Thymus (tissue), 11 donors: ENCODE measurements around the gene NRXN3. TPM values are rescaled to one million over a fixed set of nuclear protein-coding genes. Genes with fewer than 3 reads are reported as not detected.

Experiments used
- DNase-seq, 9 donors: peaks; one replicate each; pipeline ENCODE4 v3.0.0-alpha.2; 2013; ENCODE audit warnings: low spot score in 9 of 9, low read depth in 6 of 9, missing footprints in 1 of 9
- H3K27ac ChIP-seq, 2 donors: one replicate each; pipeline ENCODE4 v1.5.1; 2013; ENCODE audit warnings: control low read depth in 1 of 2, low read depth in 1 of 2, low read length in 1 of 2, mild to moderate bottlenecking in 1 of 2, moderate library complexity in 1 of 2
- H3K27me3 ChIP-seq, 2 donors: one replicate each; pipeline ENCODE4 v1.5.1; 2013; ENCODE audit warnings: low read length in 1 of 2; ENCODE audit not compliant: control insufficient read depth in 2 of 2, insufficient read depth in 1 of 2
- H3K36me3 ChIP-seq, 2 donors: one replicate each; pipeline ENCODE4 v1.5.1; 2013; ENCODE audit warnings: low read length in 1 of 2, mild to moderate bottlenecking in 1 of 2, moderate library complexity in 1 of 2; ENCODE audit not compliant: control insufficient read depth in 2 of 2, insufficient read depth in 2 of 2
- H3K4me1 ChIP-seq, 2 donors: one replicate each; pipeline ENCODE4 v1.5.1; 2013; ENCODE audit warnings: low read length in 2 of 2; ENCODE audit not compliant: control insufficient read depth in 2 of 2, insufficient read depth in 2 of 2
- H3K4me3 ChIP-seq, 2 donors: one replicate each; pipeline ENCODE4 v1.5.1; 2013; ENCODE audit warnings: low read length in 2 of 2, control low read depth in 1 of 2, mild to moderate bottlenecking in 1 of 2
- H3K9me3 ChIP-seq, 2 donors: one replicate each; pipeline ENCODE4 v1.5.1; 2013; ENCODE audit warnings: low read length in 1 of 2, mild to moderate bottlenecking in 1 of 2; ENCODE audit not compliant: control insufficient read depth in 2 of 2, insufficient read depth in 1 of 2
- WGBS: extraction: QIAGEN DNeasy Blood & Tissue Kit; methylation state at CpG from one replicate; pipeline ENCODE4 v1.1.7; 2013; 5-methylcytosine and 5-hydroxymethylcytosine counted together
- polyA plus RNA-seq: library from polyadenylated mRNA; stranded (reverse); fragments of 200-250 nt; gene quantifications from one replicate; pipeline ENCODE4 v1.2.3, GENCODE V29; 2013
- total RNA-seq: library from RNA; stranded (reverse); fragments of 120-200 nt; gene quantifications from one replicate; pipeline ENCODE4 v1.2.4, GENCODE V29; 2013
- donor health status: healthy.

NRXN3 gene
- total and polyA plus RNA-seq, 2 donors, result 1.5 to 3.7 TPM

GRCh38 chr14:79649856-79650255 lies 1479.7 kb downstream of the NRXN3 start:
- H3K4me1 ChIP-seq, result no peaks in the 10 kb centered on the region
- H3K27me3 ChIP-seq, result no peaks in the 10 kb centered on the region
- no peaks in the 10 kb centered on the region for H3K9me3 ChIP-seq
- no peak for DNase-seq
- H3K4me3 ChIP-seq, result no peak overlapping the region
- no peaks in the 10 kb centered on the region for H3K36me3 ChIP-seq
- WGBS, result 93% methylated on average over 4 of the region's 4 CpGs
- no peak overlapping the region for H3K27ac ChIP-seq

GRCh38 chr14:79652513-79653307 lies 1482.5 kb downstream of the NRXN3 start:
- H3K4me3 ChIP-seq, result no peak overlapping the region
- H3K36me3 ChIP-seq, result no peaks in the 10 kb centered on the region
- 88% methylated on average over 6 of the region's 6 CpGs for WGBS
- H3K4me1 ChIP-seq, result no peaks in the 10 kb centered on the region
- no peaks in the 10 kb centered on the region for H3K9me3 ChIP-seq
- H3K27ac ChIP-seq, result no peak overlapping the region
- DNase-seq, result no peak
- H3K27me3 ChIP-seq, result no peaks in the 10 kb centered on the region

GRCh38 chr14:79656056-79656455 lies 1485.9 kb downstream of the NRXN3 start:
- H3K36me3 ChIP-seq, result no peaks in the 10 kb centered on the region
- no peak for DNase-seq
- no peak overlapping the region for H3K27ac ChIP-seq
- no peaks in the 10 kb centered on the region for H3K4me1 ChIP-seq
- WGBS, result 80% methylated on average over 7 of the region's 7 CpGs
- no peaks in the 10 kb centered on the region for H3K9me3 ChIP-seq
- no peak overlapping the region for H3K4me3 ChIP-seq
- H3K27me3 ChIP-seq, result no peaks in the 10 kb centered on the region

GRCh38 chr14:79656496-79656895 lies 1486.3 kb downstream of the NRXN3 start:
- no peaks in the 10 kb centered on the region for H3K9me3 ChIP-seq
- H3K27ac ChIP-seq, result no peak overlapping the region
- H3K36me3 ChIP-seq, result no peaks in the 10 kb centered on the region
- H3K4me3 ChIP-seq, result no peak overlapping the region
- H3K4me1 ChIP-seq, result no peaks in the 10 kb centered on the region
- WGBS, result 88% methylated on average over 7 of the region's 7 CpGs
- H3K27me3 ChIP-seq, result no peaks in the 10 kb centered on the region
- DNase-seq, result no peak

GRCh38 chr14:79658221-79658620 lies 1488.0 kb downstream of the NRXN3 start:
- Histone ChIP-seq H3K27ac (no peak overlapping the region), H3K4me3 (no peak overlapping the region), H3K4me1 (no peaks in the 10 kb centered on the region), H3K36me3 (no peaks in the 10 kb centered on the region), H3K9me3 (no peaks in the 10 kb centered on the region), H3K27me3 (no peaks in the 10 kb centered on the region)
- DNase-seq, result no peak
- WGBS, result 74% methylated on average over 5 of the region's 5 CpGs

- H3K36me3 ChIP-seq, result no peaks in the 10 kb centered on the region
- DNase-seq, result no peak
- WGBS, result 89% methylated on average over 4 of the region's 4 CpGs
- H3K9me3 ChIP-seq, result no peaks in the 10 kb centered on the region
- H3K27ac ChIP-seq, result no peak overlapping the region
- no peaks in the 10 kb centered on the region for H3K27me3 ChIP-seq
- H3K4me1 ChIP-seq, result no peaks in the 10 kb centered on the region
- no peak overlapping the region for H3K4me3 ChIP-seq
Measured at GRCh38 chr14:79658769-79659168, 1488.6 kb downstream of the NRXN3 start.

GRCh38 chr14:79660053-79660939 lies 1490.1 kb downstream of the NRXN3 start:
- H3K27ac ChIP-seq, result no peak overlapping the region
- H3K4me3 ChIP-seq, result no peak overlapping the region
- no peaks in the 10 kb centered on the region for H3K36me3 ChIP-seq
- no peaks in the 10 kb centered on the region for H3K27me3 ChIP-seq
- no peak for DNase-seq
- H3K4me1 ChIP-seq, result no peaks in the 10 kb centered on the region
- no peaks in the 10 kb centered on the region for H3K9me3 ChIP-seq
- WGBS, result 86% methylated on average over 7 of the region's 7 CpGs

- Histone ChIP-seq H3K27me3 (no peaks in the 10 kb centered on the region), H3K4me1 (no peaks in the 10 kb centered on the region), H3K9me3 (no peaks in the 10 kb centered on the region), H3K4me3 (no peak overlapping the region), H3K36me3 (no peaks in the 10 kb centered on the region), H3K27ac (no peak overlapping the region)
- WGBS, result 65% methylated on average over 4 of the region's 4 CpGs
- DNase-seq, result no peak
Measured at GRCh38 chr14:79661752-79662151, 1491.6 kb downstream of the NRXN3 start.

- DNase-seq, result no peak
- no peaks in the 10 kb centered on the region for H3K9me3 ChIP-seq
- no peaks in the 10 kb centered on the region for H3K36me3 ChIP-seq
- no peaks in the 10 kb centered on the region for H3K27me3 ChIP-seq
- 74% methylated on average over 2 of the region's 2 CpGs for WGBS
- no peak overlapping the region for H3K27ac ChIP-seq
- no peaks in the 10 kb centered on the region for H3K4me1 ChIP-seq
- no peak overlapping the region for H3K4me3 ChIP-seq
Measured at GRCh38 chr14:79663453-79663852, 1493.3 kb downstream of the NRXN3 start.
